ENCODE results near the gene EYA2.

EYA2 gene

DNA sequence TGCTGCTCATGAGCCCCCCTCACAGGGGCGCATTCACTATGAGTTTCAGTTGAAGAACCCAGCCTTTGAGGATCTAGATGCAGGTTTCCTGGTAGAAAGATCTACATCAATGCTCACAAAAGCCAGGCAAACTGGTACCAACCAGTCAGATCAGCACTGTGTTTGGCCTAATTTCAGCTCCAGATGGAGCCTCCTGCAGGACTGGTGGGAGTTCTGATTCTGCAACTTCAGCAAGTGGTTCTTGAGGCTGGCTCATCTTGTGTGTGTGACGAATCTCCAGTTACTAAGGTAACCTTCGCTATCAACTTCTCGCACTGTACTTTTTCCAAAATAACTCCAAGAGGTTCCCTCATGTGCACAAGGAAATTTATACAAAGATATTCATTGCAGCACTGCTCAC lies 343.1 kb downstream of the EYA2 start:
- no peak for DNase-seq (ENCODE audit: low read depth, low spot score)
- no peak overlapping the region for H3K4me3 ChIP-seq (ENCODE audit: low read length)
